ENCODE results near the gene PIP5K1C.

DNA sequence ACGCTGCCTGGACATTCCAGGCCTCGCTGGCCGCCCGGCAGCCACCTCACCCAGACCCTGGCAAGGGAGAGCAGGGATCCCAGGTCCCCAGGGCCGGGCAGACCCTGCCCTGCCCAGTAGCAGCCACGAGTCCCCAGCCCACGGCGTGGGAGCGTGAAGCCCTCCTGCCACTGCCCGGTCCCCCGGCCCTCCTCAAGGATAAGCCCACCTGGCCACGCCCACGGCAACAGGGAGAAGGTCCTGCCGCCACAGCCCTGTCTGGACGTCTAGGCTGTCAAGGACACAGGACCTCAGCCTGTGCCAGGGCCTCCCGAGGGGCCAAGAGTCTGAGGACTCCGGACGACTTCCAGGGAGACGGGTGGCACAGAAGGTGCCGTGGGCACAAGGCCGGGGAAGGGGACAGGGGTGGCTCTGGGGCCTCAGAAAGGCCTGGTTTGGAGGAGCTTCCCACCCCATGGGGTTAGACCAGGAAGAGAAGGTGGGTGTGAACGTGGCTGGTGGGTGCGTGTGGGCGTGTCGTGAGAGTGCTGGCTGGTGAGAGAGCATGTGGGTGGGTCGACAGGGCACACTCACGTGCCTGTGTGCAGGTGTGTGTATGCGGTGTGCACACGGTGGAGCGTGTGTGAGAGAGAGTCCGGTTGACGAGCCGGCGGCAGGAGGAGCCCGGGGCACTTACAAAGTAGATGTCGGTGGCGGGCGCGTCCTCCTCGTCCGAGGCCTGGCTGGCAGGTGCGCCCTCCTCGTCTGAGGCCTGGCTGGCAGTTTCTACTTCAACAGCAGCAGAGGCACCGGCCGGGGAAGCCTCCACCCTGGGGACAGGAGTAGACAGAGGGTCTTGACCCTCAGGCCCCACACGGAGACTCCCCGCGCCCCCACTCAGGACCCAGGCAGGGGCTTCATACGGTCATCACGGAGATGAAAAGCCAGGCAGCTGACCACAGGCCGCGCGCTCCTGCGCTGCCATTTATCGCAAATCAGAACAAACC is 61.8 kb downstream of the PIP5K1C start:
- no peak for TF ChIP-seq EZH2 (IDR thresholded peaks at IDR 0.05; ENCODE audit: borderline replicate concordance, low read depth, low read length, poor library complexity, severe bottlenecking)
- TF ChIP-seq, protein P1, sequence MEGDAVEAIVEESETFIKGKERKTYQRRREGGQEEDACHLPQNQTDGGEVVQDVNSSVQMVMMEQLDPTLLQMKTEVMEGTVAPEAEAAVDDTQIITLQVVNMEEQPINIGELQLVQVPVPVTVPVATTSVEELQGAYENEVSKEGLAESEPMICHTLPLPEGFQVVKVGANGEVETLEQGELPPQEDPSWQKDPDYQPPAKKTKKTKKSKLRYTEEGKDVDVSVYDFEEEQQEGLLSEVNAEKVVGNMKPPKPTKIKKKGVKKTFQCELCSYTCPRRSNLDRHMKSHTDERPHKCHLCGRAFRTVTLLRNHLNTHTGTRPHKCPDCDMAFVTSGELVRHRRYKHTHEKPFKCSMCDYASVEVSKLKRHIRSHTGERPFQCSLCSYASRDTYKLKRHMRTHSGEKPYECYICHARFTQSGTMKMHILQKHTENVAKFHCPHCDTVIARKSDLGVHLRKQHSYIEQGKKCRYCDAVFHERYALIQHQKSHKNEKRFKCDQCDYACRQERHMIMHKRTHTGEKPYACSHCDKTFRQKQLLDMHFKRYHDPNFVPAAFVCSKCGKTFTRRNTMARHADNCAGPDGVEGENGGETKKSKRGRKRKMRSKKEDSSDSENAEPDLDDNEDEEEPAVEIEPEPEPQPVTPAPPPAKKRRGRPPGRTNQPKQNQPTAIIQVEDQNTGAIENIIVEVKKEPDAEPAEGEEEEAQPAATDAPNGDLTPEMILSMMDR (conservative IDR thresholded peaks at IDR 0.05; ENCODE audit: low read depth, low read length), result no peak
